Epithelial cell of esophagus (primary cell): Measurements from ENCODE around the gene MIEF2.

Experiments used
- DNase-seq: peaks from one replicate; pipeline ENCODE4 v3.0.0; 2010; ENCODE audit warnings: low read depth
- H3K4me3 ChIP-seq: 2 replicates; pipeline ENCODE4 v1.5.1; 2011; ENCODE audit warnings: mild to moderate bottlenecking, low read length, control low read depth
- TF ChIP-seq, protein P1 (sequence below): IDR thresholded peaks from 2 replicates; pipeline ENCODE4 v1.5.1; 2011; ENCODE audit warnings: low read depth, mild to moderate bottlenecking, low read length, control low read depth, inconsistent platforms; ENCODE audit not compliant: insufficient read depth; ENCODE audit errors: missing control alignments

Gene MIEF2

DNA sequence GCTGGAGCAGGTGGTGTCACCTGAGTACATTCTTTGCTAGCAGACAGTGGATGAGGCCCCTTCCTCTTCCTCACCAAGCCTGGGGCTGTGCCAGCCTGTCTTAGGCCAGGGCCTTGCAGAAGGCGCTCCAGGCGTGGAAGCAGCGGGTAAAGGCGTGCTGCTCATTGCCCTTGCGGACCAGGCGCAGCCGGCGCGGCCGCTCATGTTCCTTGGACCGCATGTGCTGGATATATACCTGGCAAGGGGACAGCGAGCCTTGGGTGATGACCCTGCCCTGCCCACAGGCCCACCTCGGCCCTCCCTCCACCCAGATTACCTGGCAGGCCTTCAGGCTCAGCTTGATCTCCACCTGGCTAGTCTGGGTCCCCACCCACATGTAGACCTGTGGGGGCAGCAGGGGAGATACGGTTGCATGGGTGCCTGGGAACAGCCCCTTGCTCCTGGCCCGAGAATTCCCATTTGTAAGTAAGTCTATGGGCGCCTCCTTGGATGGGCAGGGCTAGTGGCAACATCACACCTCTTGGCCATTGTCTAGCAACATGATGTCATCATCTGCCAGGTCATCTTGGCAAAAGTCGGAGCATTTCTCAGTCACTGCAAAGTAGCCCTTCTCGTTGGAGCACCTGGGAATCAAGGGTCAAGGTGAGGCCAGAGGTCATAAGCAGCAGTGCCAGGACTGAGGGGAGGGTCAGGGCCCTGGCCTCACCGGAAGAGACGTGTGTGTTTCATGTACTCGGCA, 15.3 kb upstream of the MIEF2 start:
- H3K4me3 ChIP-seq = no peak overlapping the region
- no peak for DNase-seq
- TF ChIP-seq, protein P1, sequence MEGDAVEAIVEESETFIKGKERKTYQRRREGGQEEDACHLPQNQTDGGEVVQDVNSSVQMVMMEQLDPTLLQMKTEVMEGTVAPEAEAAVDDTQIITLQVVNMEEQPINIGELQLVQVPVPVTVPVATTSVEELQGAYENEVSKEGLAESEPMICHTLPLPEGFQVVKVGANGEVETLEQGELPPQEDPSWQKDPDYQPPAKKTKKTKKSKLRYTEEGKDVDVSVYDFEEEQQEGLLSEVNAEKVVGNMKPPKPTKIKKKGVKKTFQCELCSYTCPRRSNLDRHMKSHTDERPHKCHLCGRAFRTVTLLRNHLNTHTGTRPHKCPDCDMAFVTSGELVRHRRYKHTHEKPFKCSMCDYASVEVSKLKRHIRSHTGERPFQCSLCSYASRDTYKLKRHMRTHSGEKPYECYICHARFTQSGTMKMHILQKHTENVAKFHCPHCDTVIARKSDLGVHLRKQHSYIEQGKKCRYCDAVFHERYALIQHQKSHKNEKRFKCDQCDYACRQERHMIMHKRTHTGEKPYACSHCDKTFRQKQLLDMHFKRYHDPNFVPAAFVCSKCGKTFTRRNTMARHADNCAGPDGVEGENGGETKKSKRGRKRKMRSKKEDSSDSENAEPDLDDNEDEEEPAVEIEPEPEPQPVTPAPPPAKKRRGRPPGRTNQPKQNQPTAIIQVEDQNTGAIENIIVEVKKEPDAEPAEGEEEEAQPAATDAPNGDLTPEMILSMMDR = no peak

DNA sequence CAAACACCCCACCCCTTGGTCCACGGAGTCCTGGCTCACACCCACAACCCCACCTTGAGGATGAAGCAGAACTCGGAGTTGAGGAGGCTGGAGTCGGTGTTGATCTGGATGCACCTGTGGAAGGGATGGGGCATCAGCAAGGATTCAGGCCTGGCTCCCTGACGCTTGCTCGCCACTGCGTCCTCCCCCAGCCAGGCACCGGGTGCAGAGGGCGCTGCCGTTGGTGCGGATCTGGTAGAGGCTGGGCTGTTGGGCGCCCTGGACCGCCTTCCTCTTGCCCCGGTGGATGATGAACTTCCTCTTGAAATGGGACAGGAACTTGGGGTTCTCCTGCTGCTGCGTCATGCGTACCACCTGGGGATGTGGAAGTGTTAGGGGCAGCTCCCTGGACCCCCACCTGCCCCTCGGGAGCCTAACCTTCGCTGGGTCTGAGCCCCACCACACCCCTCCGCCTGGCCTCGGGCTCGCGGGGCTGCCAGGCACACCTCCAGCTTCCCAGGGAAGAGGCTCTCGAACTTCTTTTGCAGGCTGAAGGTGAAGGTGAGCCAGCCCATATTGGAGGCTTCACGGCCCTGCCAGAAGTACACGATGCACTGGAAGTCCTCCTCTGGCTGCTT, 14.2 kb upstream of the MIEF2 start:
- DNase-seq = no peak
- H3K4me3 ChIP-seq = peak overlapping the region; percentile 7
- TF ChIP-seq, protein P1 = no peak

DNA sequence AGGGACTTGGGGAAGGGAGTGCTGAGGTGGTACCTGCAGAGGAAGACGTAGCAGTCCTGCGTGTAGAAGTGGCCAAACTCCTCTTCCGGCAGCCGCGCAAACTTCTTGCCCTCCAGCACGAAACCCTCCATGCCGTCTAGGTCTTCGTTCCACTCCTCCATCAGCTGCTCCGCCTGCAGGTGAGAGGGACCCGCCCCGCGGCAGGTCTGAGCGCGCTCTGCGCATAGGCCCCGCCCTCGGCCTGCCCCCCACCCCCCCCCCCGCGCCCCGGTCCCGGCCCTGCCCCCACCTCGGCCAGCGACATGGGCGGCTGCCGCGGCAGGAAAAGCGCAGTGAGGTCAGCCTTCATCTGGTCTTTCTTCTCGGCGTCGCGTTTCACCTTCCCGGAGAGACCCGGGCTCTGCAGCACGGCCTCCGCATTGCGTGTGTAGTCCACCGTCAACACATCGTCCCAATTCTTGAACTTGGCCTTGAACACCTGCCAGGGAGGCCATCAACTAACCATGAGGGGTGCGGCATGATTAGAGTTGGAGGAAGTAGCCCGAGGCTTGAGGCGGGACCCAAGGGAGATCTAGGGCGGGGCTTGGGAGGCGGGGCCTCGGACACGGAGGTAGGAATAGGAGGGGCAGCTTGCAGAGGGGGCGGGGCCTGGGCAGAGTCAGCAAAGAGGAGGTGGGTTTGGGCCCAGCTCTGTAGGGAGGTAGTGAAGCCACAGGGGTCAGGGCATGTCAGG, 13.4 kb upstream of the MIEF2 start:
- TF ChIP-seq, protein P1 = no peak
- H3K4me3 ChIP-seq = peak overlapping the region; percentile 7
- peak; percentile 94 for DNase-seq

DNA sequence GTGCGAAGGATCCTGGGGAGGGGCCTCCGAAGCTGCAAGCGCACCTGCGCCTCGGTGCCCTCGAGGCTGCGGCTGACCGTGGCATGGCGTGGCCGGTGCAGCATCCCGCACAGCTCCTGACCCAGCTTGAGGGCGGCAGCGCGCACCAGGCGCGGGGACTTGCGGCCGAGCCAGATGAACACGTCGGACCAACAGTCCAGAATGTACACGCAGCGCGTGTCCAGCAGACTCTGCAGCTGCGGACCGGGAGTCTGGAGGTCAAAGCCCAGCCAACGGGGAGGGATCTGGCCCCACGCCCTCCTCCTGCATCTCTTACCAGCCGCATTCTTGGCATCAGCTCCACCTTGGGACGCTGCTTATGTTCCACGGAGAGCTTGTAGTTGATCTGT, 12.9 kb upstream of the MIEF2 start:
- TF ChIP-seq, protein P1 = no peak
- H3K4me3 ChIP-seq = no peak overlapping the region
- DNase-seq = no peak

DNA sequence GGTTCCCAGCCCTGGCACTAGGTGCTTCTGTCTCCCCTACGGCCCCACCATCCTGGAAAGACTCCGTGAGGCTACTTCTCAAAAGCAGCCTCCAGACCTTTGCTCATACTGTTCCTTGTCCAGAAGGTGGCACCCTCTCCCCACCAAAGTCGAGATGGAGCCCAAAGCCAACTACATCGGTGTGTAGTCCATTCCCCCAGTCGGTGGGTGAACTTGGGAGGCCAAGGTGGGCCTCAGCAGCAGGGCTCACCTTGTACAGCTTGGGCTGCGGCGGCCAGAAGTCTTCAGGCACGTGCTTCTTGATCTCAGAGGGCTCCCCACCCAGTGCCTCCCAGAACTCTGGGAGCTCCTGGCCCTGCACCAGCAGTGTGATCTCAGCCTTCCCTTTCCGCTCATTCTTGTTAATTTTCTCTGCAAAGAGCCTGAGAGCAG, 12.1 kb upstream of the MIEF2 start:
- DNase-seq = peak; percentile 79
- TF ChIP-seq, protein P1 = peak; percentile 82
- no peak overlapping the region for H3K4me3 ChIP-seq

DNA sequence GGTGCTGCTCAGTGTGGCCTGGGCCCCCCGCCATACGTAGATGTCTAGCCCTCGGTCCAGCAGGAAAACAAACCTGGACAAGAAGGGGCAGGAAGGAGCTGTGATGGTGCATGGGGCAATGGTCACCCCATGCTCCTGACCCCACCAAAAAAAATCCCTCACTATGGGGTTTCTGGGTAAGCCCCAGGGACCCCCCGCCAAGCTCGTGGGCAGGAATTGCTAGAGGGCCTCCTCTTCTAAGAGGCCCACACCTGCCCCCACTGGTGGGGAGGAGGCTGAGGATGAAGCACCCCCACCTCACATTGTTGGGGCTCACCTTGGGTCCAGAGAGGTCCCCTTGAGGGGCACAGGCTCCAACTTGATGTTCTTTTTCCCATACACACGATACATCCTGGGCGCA, 11.7 kb upstream of the MIEF2 start:
- no peak for DNase-seq
- H3K4me3 ChIP-seq = no peak overlapping the region
- TF ChIP-seq, protein P1 = no peak
